HG03175 (cell line): ENCODE data around the gene ADARB2.
"Not testable (repeated sequence)": the region's sequence is repeated elsewhere in the genome, so short reads cannot be mapped to it uniquely, and the experiment has no call there.

Experiments used
- ATAC-seq: cut with Tn5 transposase; IDR thresholded peaks from one replicate; pipeline ENCODE4 v1.9.1; 2021; ENCODE audit warnings: mild to moderate bottlenecking, moderate library complexity; ENCODE audit not compliant: unreplicated experiment

ADARB2 gene

DNA sequence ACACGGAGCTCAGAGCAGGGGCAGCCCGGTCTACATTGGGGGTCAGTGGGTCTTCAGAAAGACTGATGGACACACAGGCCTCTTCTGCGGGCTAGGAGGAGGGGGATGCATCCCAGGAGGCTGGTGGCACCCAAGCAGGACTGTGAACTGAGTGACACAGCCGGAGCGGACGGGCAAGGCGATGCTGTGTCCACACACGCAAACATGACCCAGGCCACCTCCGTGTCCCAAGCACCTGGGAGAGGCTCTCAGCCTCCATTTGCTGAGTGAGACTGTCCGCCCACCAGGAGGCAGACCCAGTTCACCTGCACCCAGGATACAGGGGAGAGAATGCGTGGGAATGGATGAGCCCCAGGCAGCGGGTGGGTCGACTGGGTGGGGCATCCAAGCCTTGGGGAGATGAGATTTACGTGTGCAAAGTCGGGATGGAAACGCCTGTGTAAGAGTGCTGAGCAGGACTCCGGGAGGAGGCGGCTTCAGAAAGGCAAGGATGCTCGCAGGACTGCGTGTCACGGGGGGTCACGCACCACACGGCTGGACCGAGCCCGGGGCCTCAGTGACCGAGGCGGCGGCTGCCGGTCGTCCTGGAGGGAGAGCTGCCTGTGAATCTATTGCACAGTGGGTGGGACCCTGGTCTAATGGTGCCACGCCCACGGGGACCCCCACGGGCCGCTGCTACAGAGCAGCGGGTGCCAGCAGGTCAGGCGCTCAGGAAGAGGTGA is 262.8 kb downstream of the ADARB2 start:
- ATAC-seq, result no peak

DNA sequence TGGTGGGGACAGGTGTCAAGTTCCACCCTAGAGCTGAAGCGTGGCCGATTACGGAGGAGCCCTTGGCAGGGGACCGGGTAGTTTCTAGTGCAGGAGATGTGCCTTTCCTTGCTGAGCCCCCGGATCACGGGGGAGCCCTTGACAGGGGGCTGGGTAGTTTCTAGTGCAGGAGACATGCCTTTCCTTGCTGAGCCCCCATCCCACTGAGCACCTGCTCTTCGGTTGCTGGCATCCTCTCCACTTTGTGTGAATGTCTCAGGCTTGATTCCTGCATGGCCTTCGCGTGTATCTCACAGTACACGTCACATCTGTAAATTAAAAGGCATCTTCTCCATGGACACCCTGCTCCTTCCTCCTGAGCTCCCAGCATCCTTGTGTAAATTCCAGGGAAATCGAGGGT is 263.5 kb downstream of the ADARB2 start:
- no peak for ATAC-seq

DNA sequence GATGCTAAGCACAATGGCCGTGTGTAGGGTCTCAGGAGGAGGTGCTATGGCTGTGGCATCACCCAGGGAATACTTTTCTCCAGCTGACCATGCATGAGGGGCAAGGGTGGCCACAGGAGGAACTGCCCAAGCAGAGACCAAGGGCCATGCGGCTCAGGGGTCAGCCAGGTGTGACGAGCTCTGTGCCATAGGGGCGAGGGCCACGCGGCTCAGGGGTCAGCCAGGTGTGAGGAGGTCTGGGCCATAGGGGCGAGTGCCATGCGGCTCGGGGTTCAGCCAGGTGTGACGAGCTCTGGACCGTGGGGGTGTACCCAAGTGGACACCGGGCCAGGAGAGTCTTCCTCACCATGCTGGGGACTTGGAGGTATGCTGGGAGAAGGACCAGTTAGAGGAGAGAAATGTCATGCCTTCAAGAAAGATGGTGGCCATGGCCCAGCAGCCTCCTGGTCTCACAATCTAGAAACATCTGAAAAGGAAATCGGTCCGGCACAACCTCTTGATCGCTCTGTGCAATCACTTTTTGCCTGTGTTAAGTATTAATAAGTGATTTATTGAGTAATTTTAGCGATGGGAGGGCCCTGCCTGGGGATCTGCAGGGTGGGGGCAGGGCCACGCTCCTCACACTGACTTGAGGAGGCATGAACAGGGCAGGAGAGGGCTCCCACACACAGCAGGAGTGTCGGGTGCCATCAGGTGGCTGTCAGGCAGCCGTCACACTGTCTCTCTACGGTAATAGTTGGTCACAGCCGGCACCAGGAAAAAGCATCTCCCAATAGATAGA is 265.0 kb downstream of the ADARB2 start:
- no peak for ATAC-seq

DNA sequence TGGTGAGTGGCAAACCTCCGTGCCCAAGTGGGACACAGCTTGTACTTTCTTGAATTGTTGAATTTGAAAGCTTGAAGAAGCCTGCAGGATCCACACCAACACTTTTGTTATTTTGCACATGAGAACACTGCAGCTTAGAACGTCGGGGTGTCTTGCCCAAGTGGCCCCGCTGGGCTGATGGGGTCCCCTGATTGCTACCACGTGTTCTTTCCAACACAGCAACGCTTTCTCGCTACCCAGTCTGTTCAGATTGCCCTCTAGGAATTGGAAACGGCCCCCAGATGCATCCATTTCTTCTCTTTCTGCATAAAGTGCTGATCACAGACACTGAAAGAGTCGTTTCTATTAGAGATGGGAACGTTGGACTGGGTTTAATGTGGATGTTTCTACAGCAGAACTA is 268.5 kb downstream of the ADARB2 start:
- ATAC-seq, result no peak

DNA sequence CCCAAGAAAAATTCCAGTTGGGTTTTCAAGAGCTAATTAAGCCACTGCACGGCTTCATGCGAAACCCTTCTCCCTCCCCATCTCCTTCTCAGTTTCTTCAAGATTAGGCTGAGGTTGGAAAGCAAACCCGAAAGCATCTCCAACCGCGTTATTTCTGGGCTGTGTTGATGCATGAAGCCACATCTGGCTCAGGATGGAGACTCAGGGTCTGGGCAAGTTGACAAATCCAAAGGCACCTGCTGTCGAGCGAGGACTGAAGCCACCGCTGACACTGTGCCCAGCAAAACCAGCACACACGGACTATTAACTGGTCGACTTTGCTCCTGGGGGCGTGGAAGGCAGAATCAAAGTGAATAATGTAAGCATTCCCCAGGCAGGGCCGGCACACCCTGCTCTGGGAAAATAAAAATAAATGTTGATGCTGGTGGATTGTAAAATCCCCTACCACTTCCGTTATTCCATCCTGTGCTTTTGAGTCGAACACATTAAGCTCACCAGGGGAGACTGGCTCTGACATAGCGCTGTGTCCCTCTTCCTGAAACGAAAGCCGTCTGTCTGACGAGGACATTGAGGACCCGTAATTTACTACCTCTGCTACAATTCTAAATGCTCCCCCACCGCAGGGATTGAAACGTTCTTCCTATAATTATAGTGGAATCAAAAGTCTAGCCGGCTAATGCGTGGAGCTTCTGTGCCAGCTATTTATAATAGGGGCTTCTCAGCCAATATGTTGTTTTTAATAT is 269.8 kb downstream of the ADARB2 start:
- ATAC-seq, result no peak

DNA sequence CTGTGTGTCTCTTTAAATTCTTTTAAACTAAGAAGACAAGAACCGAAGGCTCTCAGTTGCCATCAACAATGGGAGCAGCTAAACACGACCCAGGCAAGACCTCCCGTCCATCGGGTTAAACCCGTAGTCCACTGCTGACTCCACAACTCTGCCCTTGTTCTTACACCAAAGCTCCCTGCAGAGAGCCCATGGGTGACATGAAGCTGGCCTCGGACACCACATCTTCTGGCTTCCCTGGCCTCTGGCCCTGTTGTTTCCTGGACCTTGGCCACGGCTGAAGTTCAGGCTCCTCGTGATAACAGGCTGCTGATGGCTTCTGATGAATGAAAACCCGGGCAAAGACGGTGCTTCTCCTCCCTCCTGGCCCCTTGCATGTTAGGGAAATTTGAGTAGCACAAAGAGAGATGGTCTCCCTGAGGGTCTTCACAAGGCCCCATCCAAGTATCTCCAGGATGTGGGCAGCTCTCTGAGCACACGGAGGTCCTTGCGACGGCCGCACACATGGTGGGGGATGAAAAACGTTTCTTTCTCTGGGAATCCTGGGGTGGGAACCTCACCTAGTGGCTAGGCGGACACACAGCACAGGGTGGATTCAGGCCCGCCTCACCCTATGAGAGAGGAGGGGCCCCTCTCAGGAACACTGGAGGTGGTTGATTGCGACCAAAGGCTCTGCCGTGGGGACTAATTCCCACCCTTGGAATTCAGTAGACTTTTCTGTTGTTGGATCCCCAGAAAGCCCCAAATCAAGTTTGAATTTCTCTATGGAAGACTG is 271.1 kb downstream of the ADARB2 start:
- no peak for ATAC-seq

DNA sequence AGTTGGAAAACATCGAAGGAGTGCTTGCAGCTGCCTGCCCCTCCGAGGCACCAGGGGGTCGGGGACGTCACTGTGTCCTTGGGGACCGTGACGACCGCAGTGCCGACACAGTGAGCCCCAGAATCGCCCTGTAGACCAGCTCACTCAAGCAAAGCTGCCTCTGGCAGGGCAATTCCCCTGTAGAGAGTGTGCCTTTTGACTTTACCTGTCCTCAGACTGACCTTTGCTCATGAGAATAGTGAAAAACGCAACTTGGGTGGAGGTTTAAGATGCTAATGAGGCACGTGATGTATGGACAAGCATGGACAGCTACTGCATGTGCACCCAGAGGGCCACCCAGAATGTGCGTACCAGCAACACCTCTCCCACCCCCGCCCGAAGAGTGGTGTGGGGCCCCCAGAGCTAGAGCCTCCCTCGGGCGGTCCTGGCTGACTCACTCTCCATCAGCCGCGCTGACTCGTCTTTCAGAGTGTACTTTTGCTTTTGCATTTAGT is 271.9 kb downstream of the ADARB2 start:
- no peak for ATAC-seq

DNA sequence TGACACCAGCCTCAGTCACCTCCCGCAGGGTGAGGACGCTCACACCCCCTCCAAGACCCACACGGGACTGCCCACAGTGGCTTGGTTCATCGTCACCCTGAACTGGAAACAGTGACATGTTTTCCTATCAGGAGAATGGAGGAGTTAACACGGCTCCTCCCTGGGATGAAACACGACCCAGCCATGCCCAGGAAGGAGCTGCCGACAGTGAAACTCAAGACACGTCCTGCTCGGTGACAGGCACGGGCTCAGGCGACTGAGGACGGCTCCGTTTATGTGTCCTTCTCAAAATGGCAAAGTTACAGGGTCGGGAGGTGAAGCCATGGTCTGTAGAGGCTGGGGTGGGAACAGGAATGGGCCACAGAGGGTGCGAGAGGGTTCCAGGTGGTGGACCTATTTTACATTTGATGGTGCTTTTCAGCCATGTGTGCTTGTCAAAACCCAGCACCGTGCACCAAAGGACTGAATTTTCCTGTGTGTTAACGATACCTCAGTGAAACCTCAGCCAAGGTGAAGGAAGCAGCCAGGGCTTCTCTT is 272.4 kb downstream of the ADARB2 start:
- no peak for ATAC-seq

DNA sequence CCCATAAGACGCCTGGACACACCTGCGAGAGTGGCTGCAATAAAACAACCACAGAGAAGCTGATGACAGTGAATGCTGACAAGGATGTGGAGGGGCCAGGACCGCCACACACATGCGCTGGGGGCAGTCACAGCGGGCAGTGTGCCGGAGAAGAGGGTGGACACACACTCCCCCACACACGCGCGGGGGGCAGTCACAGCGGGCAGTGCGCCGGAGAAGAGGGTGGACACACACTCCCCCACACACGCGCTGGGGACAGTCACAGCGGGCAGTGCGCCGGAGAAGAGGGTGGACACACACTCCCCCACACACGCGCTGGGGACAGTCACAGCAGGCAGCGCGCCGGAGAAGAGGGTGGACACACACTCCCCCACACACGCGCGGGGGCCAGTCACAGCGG is 273.4 kb downstream of the ADARB2 start:
- not testable (repeated sequence) for ATAC-seq

DNA sequence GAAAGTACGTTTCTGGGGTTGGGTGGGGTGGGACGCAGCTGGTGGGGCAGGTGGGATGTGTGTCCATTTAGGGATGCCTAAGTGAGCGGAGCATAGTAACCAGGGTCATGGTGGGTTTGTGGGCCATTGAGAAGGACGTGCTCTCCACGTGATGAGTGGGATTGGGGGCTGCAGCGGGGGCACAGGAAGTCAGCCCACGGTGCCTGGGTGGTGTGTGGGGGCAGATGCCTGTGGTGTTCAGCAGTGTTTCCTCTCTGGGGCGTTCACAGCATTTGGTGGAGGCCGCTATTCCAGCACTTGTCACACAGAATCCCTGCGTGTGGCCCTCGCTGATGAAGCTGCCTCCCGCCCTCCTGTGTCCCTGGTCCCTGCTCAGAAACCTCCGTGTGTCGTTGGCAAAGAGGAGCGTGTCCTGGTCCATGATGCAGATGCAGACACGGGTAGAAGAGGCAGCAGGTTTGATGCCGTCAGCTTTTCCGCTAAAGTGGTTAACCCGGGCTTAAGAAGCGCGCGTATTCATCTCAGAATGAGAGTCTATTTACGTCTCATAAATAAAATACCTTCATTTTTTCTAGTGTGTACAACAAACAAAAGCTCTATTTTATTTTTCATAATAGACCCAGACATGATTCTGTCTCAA is 274.2 kb downstream of the ADARB2 start:
- no peak for ATAC-seq

DNA sequence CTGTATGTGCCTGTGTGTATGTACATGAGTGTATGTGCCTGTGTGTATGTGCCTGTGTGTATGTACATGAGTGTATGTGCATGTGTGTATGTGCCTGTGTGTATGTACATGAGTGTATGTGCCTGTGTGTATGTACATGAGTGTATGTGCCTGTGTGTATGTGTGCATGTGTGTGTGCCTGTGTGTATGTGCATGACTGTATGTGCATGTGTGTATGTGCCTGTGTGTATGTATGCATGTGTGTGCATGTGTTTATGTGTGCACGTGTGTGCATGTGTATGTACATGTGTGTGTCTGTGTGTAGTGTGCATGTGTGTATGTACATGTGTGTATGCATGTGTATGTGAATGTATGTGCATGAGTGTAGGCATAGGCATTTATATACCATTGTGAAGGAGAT is 274.8 kb downstream of the ADARB2 start:
- no peak for ATAC-seq

DNA sequence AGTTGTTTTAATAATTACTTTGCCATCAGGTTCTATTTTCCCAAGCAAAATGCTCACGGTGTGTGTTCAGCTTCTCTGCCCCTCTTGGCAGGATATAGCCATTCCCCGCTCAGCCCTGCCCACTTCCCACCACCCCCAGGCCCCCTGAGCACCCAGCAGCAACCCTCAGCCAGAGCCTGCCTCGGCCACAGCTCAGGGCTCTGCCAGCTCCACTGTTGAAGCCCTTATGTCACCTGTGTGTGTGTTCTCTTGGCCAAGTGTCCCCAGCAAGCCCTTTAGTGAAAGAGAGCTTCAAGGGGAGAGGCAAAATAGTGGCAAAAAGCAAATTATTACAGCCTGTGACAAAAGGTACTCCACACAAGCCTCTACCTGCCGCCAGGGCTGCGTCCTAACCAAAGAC is 275.3 kb downstream of the ADARB2 start:
- no peak for ATAC-seq

DNA sequence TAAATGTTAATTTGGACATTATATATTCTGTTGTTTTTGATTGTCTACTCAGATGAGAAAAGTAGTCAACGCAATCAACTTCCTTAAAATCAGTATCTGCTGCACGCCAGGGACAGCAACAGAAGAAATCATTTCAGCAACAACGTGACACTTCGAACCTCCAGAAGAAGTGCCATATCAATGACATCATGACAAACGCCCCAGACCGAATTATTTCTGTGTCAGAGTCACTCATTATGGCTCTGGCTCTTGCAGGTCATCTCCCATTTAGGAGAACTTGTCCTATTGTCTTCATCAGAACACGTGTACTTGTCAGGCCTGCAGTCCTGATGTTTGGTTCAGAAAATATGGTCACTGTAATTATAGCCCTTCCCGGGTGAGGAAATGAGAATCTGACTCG is 276.3 kb downstream of the ADARB2 start:
- ATAC-seq, result no peak

DNA sequence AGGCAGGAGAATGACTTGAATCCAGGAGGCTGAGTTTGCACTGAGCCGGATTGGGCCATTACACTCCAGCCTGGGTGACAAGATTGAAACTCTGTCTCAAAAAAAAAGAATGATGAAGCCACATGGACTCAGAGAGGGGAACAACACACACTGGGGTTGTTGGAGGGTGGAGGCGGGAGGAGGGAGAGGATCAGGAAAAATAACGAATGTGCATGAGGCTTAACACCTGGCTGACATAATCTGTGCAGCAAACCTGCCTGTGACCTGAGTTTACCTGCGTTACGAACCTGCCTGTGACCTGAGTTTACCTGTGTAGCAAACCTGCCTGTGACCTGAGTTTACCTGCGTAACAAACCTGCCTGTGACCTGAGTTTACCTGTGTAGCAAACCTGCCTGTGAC is 277.7 kb downstream of the ADARB2 start:
- ATAC-seq, result not testable (repeated sequence)

DNA sequence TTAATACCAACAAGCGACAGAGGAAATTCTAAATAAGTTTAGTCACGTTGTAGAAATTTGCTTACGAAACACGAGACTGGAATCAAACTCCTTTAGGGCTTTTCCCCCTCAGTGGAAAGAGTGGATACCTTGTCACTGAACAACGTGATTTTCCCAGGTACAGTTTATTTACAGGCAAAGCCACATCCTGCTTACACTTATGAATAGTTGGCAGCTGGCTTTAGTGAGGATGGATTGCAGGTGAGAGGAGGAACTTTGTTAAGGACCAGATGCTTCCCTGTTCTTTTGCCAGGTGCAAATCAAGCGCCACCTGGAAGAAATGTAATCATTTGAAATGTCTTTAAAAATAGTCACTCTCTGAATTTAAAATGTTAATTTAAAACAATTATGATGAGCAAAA is 282.4 kb downstream of the ADARB2 start:
- peak; percentile 10 for ATAC-seq

DNA sequence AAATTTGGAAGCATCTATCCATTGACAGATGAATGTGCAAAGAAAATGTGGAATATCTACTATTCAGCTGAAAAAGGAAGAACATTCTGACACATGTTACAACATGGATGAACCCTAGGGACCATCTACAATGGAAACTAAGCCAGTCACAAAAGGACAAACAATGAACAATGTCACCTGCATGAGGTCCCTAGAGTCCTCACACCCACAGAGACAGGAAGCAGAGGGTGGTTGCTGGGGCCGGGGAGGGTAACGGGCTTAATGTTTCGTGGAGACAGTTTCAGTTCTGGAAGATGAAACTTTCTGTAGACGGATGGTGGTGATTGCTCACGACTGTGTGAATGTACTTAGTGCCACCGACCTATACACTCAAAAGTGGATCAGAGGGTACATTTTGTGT is 282.9 kb downstream of the ADARB2 start:
- peak; percentile 99 for ATAC-seq

DNA sequence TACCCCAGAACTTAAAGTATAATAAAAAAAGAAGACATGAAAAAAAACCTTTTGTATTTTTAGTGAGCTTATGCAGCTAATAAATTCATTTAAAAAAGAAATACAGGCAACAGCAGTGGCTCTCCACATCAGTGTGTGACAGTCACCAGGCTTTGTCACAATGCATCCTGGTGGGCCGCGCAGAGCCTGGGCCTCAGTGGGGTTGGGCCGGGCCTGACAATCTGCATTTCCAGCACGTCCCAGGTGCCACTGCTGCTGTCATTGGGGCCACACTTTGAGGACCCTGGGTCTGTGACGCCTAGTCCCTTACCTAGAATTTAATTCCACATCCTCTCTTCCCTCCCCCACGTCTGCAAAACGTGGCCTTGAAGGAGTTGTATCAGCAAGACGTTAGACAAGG is 284.5 kb downstream of the ADARB2 start:
- ATAC-seq, result no peak

DNA sequence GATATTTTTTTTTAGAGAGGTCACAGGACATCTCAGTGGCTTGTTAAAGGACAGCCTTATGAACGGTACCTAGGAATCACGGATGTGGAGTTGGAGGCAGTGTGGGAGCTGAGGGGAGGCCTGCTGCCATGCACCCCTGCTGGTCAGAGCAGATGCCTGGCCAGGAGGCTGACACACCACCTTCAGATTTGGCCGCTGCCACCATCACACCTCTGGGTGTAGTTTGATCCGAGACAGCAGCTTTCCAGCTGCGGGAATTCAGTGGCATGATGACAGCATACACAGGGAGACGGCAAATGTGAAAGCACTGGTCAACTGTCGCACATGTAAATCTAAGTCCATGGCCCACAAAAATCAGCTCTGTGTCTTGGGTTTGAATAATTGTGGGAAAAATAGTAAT is 285.4 kb downstream of the ADARB2 start:
- ATAC-seq, result no peak

DNA sequence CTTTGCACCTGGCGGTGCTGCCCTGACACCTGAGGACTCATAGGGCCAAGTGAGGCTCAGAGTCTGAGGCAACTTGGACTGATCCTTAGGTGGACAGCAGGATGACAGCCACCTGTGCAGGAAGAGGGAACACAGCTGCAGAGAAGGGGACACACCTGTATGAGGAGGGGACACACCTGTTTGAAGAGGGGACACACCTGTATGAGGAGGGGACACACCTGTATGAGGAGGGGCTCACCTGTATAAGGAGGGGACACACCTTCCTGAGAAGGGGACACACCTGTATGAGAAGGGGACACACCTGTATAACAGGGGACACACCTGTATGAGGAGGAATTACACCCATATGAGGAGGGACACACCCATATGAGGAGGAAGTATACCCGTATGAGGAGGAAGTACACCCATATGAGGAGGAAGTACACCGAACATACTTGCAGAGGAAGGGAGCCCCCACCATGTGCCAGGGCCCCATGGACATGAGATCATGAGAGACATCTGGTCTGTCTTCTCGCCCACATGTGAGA is 285.9 kb downstream of the ADARB2 start:
- ATAC-seq, result no peak
